GM12878 (cell line): ENCODE results near the gene APOBEC3H. TPM values are rescaled to one million over a fixed set of nuclear protein-coding genes. Genes with fewer than 3 reads are reported as not detected.

Experiments used
- ATAC-seq: fragments of 200-7000 bp; cut with Tn5 transposase; 3 replicates; pipeline ENCODE4 v1.9.1; 2020; ENCODE audit warnings: mild to moderate bottlenecking, moderate library complexity
- BruUV-seq: library from RNA; stranded (reverse); fragments of 400-500 nt; replicated peaks from 2 replicates; lab custom pipeline; 2021; lab: Mats Ljungman, UMichigan
- CTCF ChIA-PET: fragments of 300-600 bp; sonication (Branson Sonifier 250); formaldehyde crosslinking; extraction: SDS; loops from one replicate; lab custom pipeline; 2021; ENCODE audit warnings: inconsistent platforms; lab: Yijun Ruan, JAX
- POLR2A ChIA-PET: fragments of 350-600 bp; formaldehyde crosslinking; extraction: SDS; loops from one replicate; lab custom pipeline; 2021; ENCODE audit warnings: inconsistent platforms; lab: Charles Lee
- RAD21 ChIA-PET: fragments of 300-600 bp; sonication (Branson Sonifier 250); formaldehyde crosslinking; loops from one replicate; lab custom pipeline; 2023; ENCODE audit warnings: antibody characterized with exemption; ENCODE audit not compliant: unreplicated experiment; lab: Charles Lee
- SMC1A ChIA-PET: fragments of 300-600 bp; sonication (Branson Sonifier 250); formaldehyde crosslinking; loops from one replicate; lab custom pipeline; 2023; ENCODE audit not compliant: unreplicated experiment, uncharacterized antibody; lab: Charles Lee
- DNase-seq: peaks from one replicate; pipeline ENCODE4 v3.0.0-alpha.2; 2011; ENCODE audit warnings: low read depth, low spot score
- FAIRE-seq: peaks from 3 replicates; lab custom pipeline; 2011; peaks lifted over from hg19 to GRCh38; lab: Jason Lieb, UNC
- H2AFZ ChIP-seq: 2 replicates; pipeline ENCODE4 v1.6.0; 2011; ENCODE audit warnings: low read depth, low read length, control low read depth; ENCODE audit not compliant: control insufficient read depth
- H3K27ac ChIP-seq: 2 replicates; pipeline ENCODE4 v1.5.1; 2011; ENCODE audit warnings: control low read depth; ENCODE audit not compliant: control insufficient read depth, insufficient read depth
- H3K27me3 ChIP-seq, 2 experiments: replicated peaks in 1 of 2; 2 replicates each; pipeline versions ENCODE4 v1.6.0 to v1.6.1; 2011; ENCODE audit warnings: low read length in 1 of 2; ENCODE audit not compliant: control insufficient read depth in 2 of 2, insufficient read depth in 2 of 2
- H3K36me3 ChIP-seq, 2 experiments: 2 replicates each; pipeline ENCODE4 v1.5.1; 2011; ENCODE audit warnings: low read length in 1 of 2; ENCODE audit not compliant: control insufficient read depth in 2 of 2, insufficient read depth in 2 of 2
- H3K4me1 ChIP-seq: 2 replicates; pipeline ENCODE4 v1.6.1; 2011; ENCODE audit warnings: mild to moderate bottlenecking, low read length, moderate library complexity, mixed read lengths; ENCODE audit not compliant: control insufficient read depth, insufficient read depth
- H3K4me2 ChIP-seq: 2 replicates; pipeline ENCODE4 v1.6.0; 2011; ENCODE audit warnings: control low read depth; ENCODE audit not compliant: control insufficient read depth, insufficient read depth
- H3K4me3 ChIP-seq: fragments of 200-600 bp; sonication (generic); 2 replicates; pipeline ENCODE4 v1.5.1; 2016
- H3K79me2 ChIP-seq: 2 replicates; pipeline ENCODE4 v1.6.0; 2011; ENCODE audit warnings: low read length; ENCODE audit not compliant: control insufficient read depth, insufficient read depth
- H3K9ac ChIP-seq: 2 replicates; pipeline ENCODE4 v1.8.0; 2011; ENCODE audit warnings: low read length, control low read depth, mixed read lengths; ENCODE audit not compliant: control insufficient read depth, insufficient read depth
- H3K9me3 ChIP-seq: replicated peaks from 3 replicates; pipeline ENCODE4 v1.5.1; 2011; ENCODE audit warnings: mild to moderate bottlenecking, low read length; ENCODE audit not compliant: control insufficient read depth, insufficient read depth
- H4K20me1 ChIP-seq: 2 replicates; pipeline ENCODE4 v1.6.0; 2011; ENCODE audit not compliant: control insufficient read depth, insufficient read depth
- BMI1 ChIP-seq: fragments of 450-650 bp; IDR thresholded peaks from 2 replicates; pipeline ENCODE4 v1.6.1; 2016; ENCODE audit warnings: mild to moderate bottlenecking, moderate library complexity, borderline replicate concordance
- CEBPB ChIP-seq, 2 experiments: fragments of 150-350 bp in 1 of 2; IDR thresholded peaks; 2 replicates each; pipeline ENCODE4 v1.6.1; 2012 to 2014; ENCODE audit warnings: low read depth in 2 of 2, low read length in 2 of 2, borderline replicate concordance in 1 of 2, inconsistent platforms in 1 of 2
- CREB1 ChIP-seq: IDR thresholded peaks from 2 replicates; pipeline ENCODE4 v1.6.1; 2012; ENCODE audit warnings: low read depth, mild to moderate bottlenecking, inconsistent platforms
- ELK1 ChIP-seq: IDR thresholded peaks from 2 replicates; pipeline ENCODE4 v1.6.1; 2012; ENCODE audit warnings: low read depth, low read length, improper control_type of control experiment
- HDAC2 ChIP-seq: fragments of 200-600 bp; sonication (generic); IDR thresholded peaks from 2 replicates; pipeline ENCODE4 v1.6.1; 2017
- MEF2B ChIP-seq: fragments of 450-650 bp; IDR thresholded peaks from 2 replicates; pipeline ENCODE4 v1.6.1; 2018; ENCODE audit warnings: mild to moderate bottlenecking, moderate library complexity; ENCODE audit not compliant: partially characterized antibody, poor library complexity, severe bottlenecking
- NFYA ChIP-seq: IDR thresholded peaks from 2 replicates; pipeline ENCODE4 v1.6.1; 2011; ENCODE audit warnings: low read depth, mild to moderate bottlenecking, low read length, improper control_type of control experiment, borderline replicate concordance
- NKRF ChIP-seq: fragments of 450-650 bp; conservative IDR thresholded peaks from 2 replicates; pipeline ENCODE4 v1.6.1; 2017; ENCODE audit warnings: mild to moderate bottlenecking, moderate library complexity
- PAX5 ChIP-seq: IDR thresholded peaks from 2 replicates; pipeline ENCODE4 v1.6.1; 2011; ENCODE audit warnings: low read depth, low read length, borderline replicate concordance
- PBX3 ChIP-seq: IDR thresholded peaks from 2 replicates; pipeline ENCODE4 v1.6.1; 2011; ENCODE audit warnings: mild to moderate bottlenecking, low read depth, low read length, moderate library complexity; ENCODE audit not compliant: insufficient replicate concordance
- POLR2AphosphoS5 ChIP-seq: IDR thresholded peaks from 2 replicates; pipeline ENCODE4 v1.6.1; 2011; ENCODE audit warnings: mild to moderate bottlenecking, low read length, inconsistent platforms
- RB1 ChIP-seq: fragments of 450-650 bp; formaldehyde crosslinking; IDR thresholded peaks from 2 replicates; pipeline ENCODE4 v1.6.1; 2017; ENCODE audit warnings: mild to moderate bottlenecking, borderline replicate concordance
- RFX5 ChIP-seq: IDR thresholded peaks from 2 replicates; pipeline ENCODE4 v1.6.1; 2011; ENCODE audit warnings: low read depth, low read length, improper control_type of control experiment
- SMAD5 ChIP-seq: IDR thresholded peaks from 2 replicates; pipeline ENCODE4 v1.6.1; 2016; ENCODE audit warnings: antibody characterized with exemption, low read depth
- SPI1 ChIP-seq: IDR thresholded peaks from 2 replicates; pipeline ENCODE4 v1.6.1; 2011; ENCODE audit warnings: low read depth, mild to moderate bottlenecking, low read length, moderate library complexity, borderline replicate concordance; ENCODE audit not compliant: insufficient read depth
- SREBF2 ChIP-seq: IDR thresholded peaks from 2 replicates; pipeline ENCODE4 v1.6.1; 2012; ENCODE audit warnings: mild to moderate bottlenecking, low read length
- ZSCAN29 ChIP-seq: fragments of 450-650 bp; IDR thresholded peaks from 2 replicates; pipeline ENCODE4 v1.6.1; 2017; ENCODE audit warnings: mild to moderate bottlenecking, moderate library complexity
- WGBS: methylation state at CpG from one replicate; pipeline ENCODE4 v1.1.6; 2016; ENCODE audit warnings: low lambda C conversion rate; ENCODE audit not compliant: insufficient replicate concordance, insufficient coverage; ENCODE audit errors: missing lambda C conversion rate; 5-methylcytosine and 5-hydroxymethylcytosine counted together
- in situ Hi-C: fragments of 300-500 bp; cut with MboI; formaldehyde crosslinking; loops from 9 replicates; pipeline ENCODE4 v1.14.3; 2018; ENCODE audit warnings: mixed read lengths
- intact Hi-C: fragments of 100-400 bp; cut with micrococcal nuclease; formaldehyde crosslinking; loops from one replicate; pipeline ENCODE4 v1.14.2; 2022; ENCODE audit not compliant: unreplicated experiment
- polyA plus RNA-seq, 11 experiments: library from polyadenylated mRNA; depleted of rRNA in 4 of 11; unstranded in 6 of 11; stranded (reverse) in 5 of 11; fragments of >200 nt; fragmentation: Nextera tagmentation in 4 of 11; fragmentation: Illumina TruSeq in 1 of 11; extraction: Ambion mirVana in 4 of 11; extraction: Trizol in 1 of 11; gene quantifications; 1 replicate in 1 of 11; 2 replicates in 10 of 11; pipeline versions ENCODE4 v1.2.1 to v1.2.3, GENCODE V29; 2011 to 2016; ENCODE audit warnings: inconsistent platforms in 2 of 11, missing spikeins in 2 of 11, low read depth in 1 of 11
- total RNA-seq, 4 experiments: library from RNA; depleted of rRNA in 3 of 4; stranded (reverse); fragments of >200 nt in 3 of 4; fragmentation: Illumina TruSeq in 1 of 4; extraction: Trizol in 1 of 4; gene quantifications; 2 replicates each; pipeline versions ENCODE4 v1.2.1 to v1.2.3, GENCODE V29; 2013 to 2021

Gene APOBEC3H
- total and polyA plus RNA-seq, 10 of the 15 experiments (the other 5 are each of a cell fraction or from before 2014, with no cell fraction given) = 7.5 to 23.0 (median 14.8) TPM

- ChIA-PET RAD21 (interaction anchor here (1.6 to 2.8 kb wide), 2 partner anchors 25 to 41 kb away, joined by 3 to 16 read pairs; no protein-coding TSS in a partner anchor), SMC1A (interaction anchor here (1.4 to 3.2 kb wide), 2 partner anchors 25 to 35 kb away, joined by 3 to 16 read pairs; no protein-coding TSS in a partner anchor), CTCF (no interaction called here), POLR2A (interaction anchor here (0.8 to 3.9 kb wide), 5 partner anchors 25 to 127 kb away, joined by 3 to 22 read pairs (median 3); partner anchors contain the start of genes APOBEC3C and APOBEC3H)
- peaks cover 0 to 2% of the 10 kb centered on the region in 2 experiments; a peak in 2 of 4 replicates for H3K36me3 ChIP-seq
- no peak overlapping the region for H2AFZ ChIP-seq
- no peak for ATAC-seq
- H3K9ac ChIP-seq = no peak overlapping the region
- H3K9me3 ChIP-seq = no peaks in the 10 kb centered on the region
- H4K20me1 ChIP-seq = no peaks in the 10 kb centered on the region
- H3K4me2 ChIP-seq = peak overlapping the region; percentile 66
- DNase-seq = no peak
- no peak for FAIRE-seq
- peaks cover 19% of the 10 kb centered on the region for H3K79me2 ChIP-seq
- no TSS peak for BruUV-seq
- TF ChIP-seq CREB1 (no peak), ELK1 (no peak), PAX5 (no peak), POLR2AphosphoS5 (no peak), ZSCAN29 (no peak), NFYA (no peak), HDAC2 (no peak), SPI1 (no peak), SREBF2 (no peak), PBX3 (no peak), MEF2B (no peak), SMAD5 (no peak), BMI1 (no peak), NKRF (no peak), RB1 (no peak), CEBPB (IDR thresholded peaks at IDR 0.05; ENCODE audit: borderline replicate concordance in 1 of 2, low read depth in 2 of 2, low read length in 2 of 2) (no peak), RFX5 (no peak)
- in situ Hi-C loops (no loop called here), intact Hi-C loops (no loop called here)
- H3K27me3 ChIP-seq = no peaks in the 10 kb centered on the region
- 50% methylated on average over 2 of the region's 2 CpGs for WGBS
- no peak overlapping the region for H3K4me3 ChIP-seq
- H3K27ac ChIP-seq = peak overlapping the region; percentile 76
- peaks cover 40% of the 10 kb centered on the region for H3K4me1 ChIP-seq
Measured at GRCh38 chr22:39073981-39074380, 23.1 kb upstream of the APOBEC3H start.
